ENCODE data around the gene MYO3B.
A peak's percentile ranks its signal among the peaks of the same experiment; 100 is the strongest.

MYO3B gene

GRCh38 chr2:170562928-170563327 lies 385.0 kb downstream of the MYO3B start:
- no peak for DNase-seq (ENCODE audit: low read depth in 2 of 2)

GRCh38 chr2:170563401-170563800 lies 385.5 kb downstream of the MYO3B start:
- DNase-seq (ENCODE audit: low read depth in 2 of 2), result no peak

- peak in 1 of 2 experiments; percentile 14 for DNase-seq (ENCODE audit: low read depth in 2 of 2)
Measured at GRCh38 chr2:170566138-170566537, 388.2 kb downstream of the MYO3B start.

- no peak for DNase-seq (ENCODE audit: low read depth in 2 of 2)
Measured at GRCh38 chr2:170567429-170567828, 389.5 kb downstream of the MYO3B start.

GRCh38 chr2:170568511-170568910 lies 390.6 kb downstream of the MYO3B start:
- DNase-seq (ENCODE audit: low read depth in 2 of 2), result no peak

- peak; percentile 60 to 69 for DNase-seq (ENCODE audit: low read depth in 2 of 2)
Measured at GRCh38 chr2:170571612-170572011, 393.7 kb downstream of the MYO3B start.

- no peak for DNase-seq (ENCODE audit: low read depth in 2 of 2)
Measured at GRCh38 chr2:170573671-170574070, 395.7 kb downstream of the MYO3B start.

GRCh38 chr2:170576296-170576695 lies 398.3 kb downstream of the MYO3B start:
- no peak for DNase-seq (ENCODE audit: low read depth in 2 of 2)

GRCh38 chr2:170577356-170577755 lies 399.4 kb downstream of the MYO3B start:
- DNase-seq (ENCODE audit: low read depth in 2 of 2), result no peak

- DNase-seq (ENCODE audit: low read depth in 2 of 2), result no peak
Measured at GRCh38 chr2:170578606-170579005, 400.7 kb downstream of the MYO3B start.

- DNase-seq (ENCODE audit: low read depth in 2 of 2), result no peak
Measured at GRCh38 chr2:170579511-170579910, 401.6 kb downstream of the MYO3B start.

GRCh38 chr2:170582313-170582712 lies 404.4 kb downstream of the MYO3B start:
- no peak for DNase-seq (ENCODE audit: low read depth in 2 of 2)

- DNase-seq (ENCODE audit: low read depth in 2 of 2), result no peak
Measured at GRCh38 chr2:170582751-170583463, 405.0 kb downstream of the MYO3B start.

GRCh38 chr2:170585067-170585466 lies 407.1 kb downstream of the MYO3B start:
- no peak for DNase-seq (ENCODE audit: low read depth in 2 of 2)

GRCh38 chr2:170586571-170587095 lies 408.7 kb downstream of the MYO3B start:
- DNase-seq (ENCODE audit: low read depth in 2 of 2), result no peak

- no peak for DNase-seq (ENCODE audit: low read depth in 2 of 2)
Measured at GRCh38 chr2:170587117-170587516, 409.2 kb downstream of the MYO3B start.

- DNase-seq (ENCODE audit: low read depth in 2 of 2), result peak; percentile 94
Measured at GRCh38 chr2:170587922-170588321, 410.0 kb downstream of the MYO3B start.

- DNase-seq (ENCODE audit: low read depth in 2 of 2), result no peak
Measured at GRCh38 chr2:170588729-170589128, 410.8 kb downstream of the MYO3B start.

GRCh38 chr2:170596576-170596975 lies 418.6 kb downstream of the MYO3B start:
- DNase-seq (ENCODE audit: low read depth in 2 of 2), result no peak

- DNase-seq (ENCODE audit: low read depth in 2 of 2), result peak; percentile 61 to 63
Measured at GRCh38 chr2:170598067-170598395, 420.1 kb downstream of the MYO3B start.

- no peak for DNase-seq (ENCODE audit: low read depth in 2 of 2)
Measured at GRCh38 chr2:170601489-170601888, 423.5 kb downstream of the MYO3B start.

- no peak for DNase-seq (ENCODE audit: low read depth in 2 of 2)
Measured at GRCh38 chr2:170605862-170606261, 427.9 kb downstream of the MYO3B start.

- DNase-seq (ENCODE audit: low read depth in 2 of 2), result no peak
Measured at GRCh38 chr2:170607171-170607570, 429.2 kb downstream of the MYO3B start.

GRCh38 chr2:170610615-170611014 lies 432.7 kb downstream of the MYO3B start:
- DNase-seq (ENCODE audit: low read depth in 2 of 2), result no peak

Data from fibroblast of skin of left quadriceps (primary cell).